Right kidney (tissue), 1 donor: ENCODE results near the gene TNFRSF25.

ENCODE experiments used
- DNase-seq: peaks from one replicate; pipeline ENCODE4 v3.0.0-alpha.2; 2016

TNFRSF25 gene

DNA sequence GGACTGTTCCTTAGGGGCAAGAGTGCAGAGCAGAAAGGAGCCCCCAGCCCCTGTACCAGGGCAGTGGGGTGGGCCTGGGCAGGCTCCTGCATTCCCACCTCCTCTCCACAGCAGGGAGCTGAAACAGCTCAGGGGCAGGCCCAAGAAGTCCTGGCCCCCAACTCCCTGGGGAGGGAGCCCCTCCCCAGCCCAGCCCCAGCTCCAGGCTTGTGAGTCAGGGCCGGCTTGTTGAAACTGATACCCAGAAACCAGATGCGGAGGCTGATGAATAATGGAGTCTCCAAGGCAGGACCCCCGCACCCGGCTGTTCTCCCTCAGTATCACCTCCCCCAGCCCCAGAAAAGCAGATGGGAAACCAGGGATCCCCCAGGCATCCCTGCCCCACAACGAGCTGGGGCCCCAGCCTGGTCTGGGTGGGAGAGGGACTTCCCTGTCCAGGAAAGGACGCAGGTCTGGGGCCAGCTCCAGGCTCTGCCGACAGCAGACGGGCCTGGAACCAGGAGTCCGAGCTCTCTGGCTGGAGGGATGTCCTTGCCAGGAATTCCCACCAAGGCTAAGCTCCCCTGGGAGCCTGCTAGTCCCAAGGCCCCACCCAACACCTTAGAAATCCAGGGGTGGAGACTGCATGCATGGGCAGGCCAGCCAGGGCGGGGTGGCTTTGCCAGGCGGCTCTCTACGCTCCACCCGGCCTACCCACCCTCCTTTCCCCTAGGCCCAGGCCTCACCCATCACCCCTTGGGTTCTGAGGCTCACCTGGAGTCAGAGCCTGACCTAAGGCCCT, 22.8 kb upstream of the TNFRSF25 start:
- DNase-seq: no peak

DNA sequence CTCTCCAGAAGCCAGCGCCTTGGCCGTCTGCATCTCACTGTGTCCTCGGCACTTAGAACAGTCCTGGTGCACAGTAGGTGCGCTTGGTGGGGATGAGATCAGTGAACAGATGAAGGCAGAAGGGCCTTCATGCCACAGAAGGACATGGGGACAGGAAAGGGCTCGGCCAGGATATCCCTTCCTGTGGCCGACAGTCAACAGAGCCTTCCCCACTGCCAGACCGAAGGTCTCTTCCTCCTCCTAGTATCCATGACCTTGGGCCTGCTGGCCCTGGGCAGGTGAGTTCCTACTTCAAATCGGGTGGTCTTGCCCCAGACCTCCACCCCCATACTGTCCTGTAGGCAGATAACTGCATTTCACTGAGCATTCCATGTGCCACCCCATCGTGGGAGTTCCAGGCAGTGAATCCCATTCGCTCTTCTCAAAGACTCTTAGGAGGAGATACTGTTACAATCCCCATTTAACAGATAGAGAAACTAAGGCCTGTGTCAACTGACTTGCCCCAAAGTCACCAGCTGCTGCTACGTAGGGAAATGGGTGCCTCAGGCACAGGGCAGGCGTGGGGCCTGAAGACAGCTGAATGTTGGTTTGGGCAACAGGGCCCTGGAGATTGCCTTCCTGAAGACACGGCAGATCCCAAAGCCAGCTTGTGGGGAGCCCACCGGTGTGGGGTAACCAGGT, 22.0 kb upstream of the TNFRSF25 start:
- no peak for DNase-seq

DNA sequence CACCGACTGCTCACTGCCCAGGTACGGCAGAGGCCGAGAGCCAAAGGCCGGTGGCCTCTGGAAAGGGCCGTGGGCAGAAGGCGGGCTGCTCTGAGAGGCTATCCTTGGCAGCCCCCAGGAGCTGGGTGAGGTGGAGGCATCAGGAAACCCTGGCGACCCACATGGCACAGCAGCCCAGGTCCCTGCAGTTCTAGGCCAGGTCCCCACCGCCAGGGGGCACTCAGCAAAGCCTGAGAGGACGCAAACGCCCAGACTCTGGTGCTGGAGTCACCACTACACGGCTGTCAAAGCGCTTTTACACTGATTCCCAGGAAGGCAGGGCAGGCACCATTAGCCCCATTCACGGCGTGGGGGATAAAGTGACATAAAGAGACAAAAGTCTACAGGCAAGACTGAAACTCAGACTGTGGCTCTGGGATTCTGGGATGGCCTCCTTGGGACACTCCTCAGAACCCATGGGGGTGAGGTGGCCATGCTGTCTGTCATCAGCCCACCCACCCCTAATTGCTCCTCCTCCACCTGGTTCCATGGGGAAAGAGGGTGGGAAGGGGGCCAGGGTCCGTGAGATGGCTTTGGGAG, 20.5 kb upstream of the TNFRSF25 start:
- peak; percentile 74 for DNase-seq

DNA sequence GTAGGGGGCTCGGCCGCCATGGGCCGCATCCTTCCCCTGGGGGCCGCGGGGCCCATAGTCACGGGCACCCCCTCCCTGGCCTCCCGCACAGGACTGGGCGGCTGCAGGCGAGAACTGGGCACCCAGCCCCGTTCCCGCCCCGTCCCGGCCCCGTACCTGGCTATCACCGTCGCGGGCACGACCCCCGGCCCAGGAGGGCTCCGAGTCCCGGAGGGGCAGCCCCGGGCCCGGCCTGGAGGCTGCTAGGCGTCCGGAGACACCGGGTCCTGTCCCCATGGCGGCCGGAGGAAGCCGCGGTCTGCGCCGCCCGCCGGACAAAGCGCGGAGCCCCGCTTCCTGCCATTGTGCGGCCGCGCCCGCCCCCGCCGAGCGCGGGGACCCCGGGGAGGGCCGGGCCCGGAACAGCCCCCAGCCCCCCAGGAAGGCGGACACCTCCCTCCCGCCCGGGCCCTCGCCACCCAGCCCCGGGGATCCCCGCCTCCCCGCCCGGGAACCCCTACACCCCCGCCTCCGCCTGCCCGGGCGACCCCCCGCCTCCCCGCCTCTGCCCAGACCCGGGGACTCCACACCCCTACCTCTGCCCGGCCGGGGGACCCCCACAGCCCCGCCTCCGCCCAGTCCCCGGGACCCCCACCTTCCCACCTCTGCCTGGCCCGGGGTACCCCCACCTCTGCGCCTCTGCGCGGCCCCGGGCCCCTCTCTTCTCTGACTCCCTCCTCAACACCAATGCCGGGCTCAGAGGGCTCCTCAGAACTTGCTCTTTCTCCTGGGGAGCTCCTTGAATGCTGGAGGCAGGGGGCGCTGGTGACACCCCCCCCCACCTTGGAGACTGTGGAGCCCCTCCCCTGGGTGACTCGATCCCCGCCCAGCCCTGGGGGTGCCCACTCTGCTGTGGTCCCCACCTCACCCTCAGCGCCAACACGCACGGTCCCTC, 19.5 kb upstream of the TNFRSF25 start:
- DNase-seq: no peak

DNA sequence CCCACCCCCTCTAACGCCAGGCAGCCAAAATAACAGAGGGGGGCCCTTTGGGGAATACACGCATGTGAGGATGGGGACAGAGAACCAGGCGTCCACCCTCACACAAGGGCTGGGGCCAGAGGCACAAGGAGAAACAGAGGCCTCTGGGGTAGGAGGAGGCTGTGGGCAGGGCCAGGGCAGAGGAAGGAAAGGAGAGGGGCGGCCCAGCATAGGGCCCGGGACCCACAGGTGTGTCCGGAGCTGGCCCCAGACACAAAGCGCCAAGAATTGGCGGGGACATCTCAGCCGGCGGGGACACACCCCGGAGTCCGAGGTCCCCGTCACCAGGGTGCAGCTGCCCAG, 18.8 kb upstream of the TNFRSF25 start:
- DNase-seq: peak; percentile 72

DNA sequence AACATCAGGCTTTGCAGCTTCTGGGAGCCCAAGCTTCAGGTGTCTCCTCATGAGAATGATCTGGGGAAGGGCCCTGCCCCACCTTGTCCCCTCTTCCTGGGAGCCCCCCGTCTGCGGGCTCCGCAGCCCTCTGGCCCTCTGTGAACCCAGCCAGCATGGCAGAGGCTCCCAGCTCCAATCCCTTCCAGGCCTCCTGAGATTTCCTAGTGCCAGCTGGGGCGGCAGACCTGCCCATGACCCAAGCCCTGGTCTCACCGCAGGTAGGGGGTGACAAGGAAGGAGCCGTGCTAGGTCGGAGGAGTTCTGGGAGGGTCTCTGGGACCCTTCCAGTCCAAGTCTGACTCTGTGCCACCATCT, 17.8 kb upstream of the TNFRSF25 start:
- no peak for DNase-seq

DNA sequence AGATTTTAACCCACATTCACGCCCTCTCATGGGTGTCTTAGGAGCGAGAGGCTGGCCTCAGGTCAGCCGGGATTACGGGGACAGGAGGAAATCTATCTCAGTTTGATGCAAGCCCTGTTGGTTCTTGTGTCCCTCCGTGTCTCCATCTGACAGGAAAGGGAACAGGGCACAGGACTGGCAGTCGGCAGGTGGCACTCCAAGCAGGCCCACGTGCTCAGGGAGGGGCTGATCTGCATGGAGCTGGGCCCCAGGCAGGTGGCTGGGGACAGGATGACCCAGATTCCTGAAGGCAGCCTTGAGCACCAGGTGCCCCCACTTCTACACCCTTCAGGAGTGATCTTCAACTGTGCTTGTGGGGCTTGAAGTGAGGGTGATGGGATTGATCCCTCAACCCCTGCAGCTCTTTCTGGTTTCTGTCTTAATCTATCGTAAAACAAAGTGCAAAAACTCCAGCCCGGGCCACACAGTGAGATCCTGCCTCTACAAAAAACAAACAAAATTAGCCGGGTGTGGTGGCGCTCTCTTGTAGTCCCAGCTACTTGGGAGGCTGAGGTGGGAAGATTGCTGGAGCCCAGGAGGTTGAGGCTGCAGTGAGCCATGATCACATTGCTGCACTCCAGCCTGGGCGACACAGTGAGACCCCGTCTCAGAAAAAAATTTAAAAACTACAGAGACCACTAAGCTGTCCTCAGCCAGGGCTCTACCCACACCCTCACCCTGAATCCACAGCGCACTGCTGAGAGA, 17.2 kb upstream of the TNFRSF25 start:
- no peak for DNase-seq

DNA sequence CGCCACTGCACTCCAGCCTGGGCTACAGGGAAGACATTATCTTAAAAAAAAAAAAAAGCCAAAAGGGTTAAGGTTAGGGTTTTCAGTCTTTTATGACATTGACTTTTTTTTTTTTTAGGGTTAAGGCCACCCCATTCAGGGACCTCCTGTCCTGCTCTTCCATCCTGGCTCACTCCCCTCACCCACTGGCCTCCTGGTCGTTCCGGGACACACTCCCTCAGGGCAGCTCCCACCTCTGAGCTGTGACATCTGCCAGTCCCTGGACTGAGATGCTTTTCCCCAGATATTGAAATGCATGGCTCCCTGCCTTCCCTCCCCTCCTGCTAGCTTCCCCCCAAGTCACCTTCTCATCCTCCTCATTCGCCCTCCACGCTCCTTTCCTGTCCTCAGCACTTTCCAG, 15.8 kb upstream of the TNFRSF25 start:
- DNase-seq: no peak

DNA sequence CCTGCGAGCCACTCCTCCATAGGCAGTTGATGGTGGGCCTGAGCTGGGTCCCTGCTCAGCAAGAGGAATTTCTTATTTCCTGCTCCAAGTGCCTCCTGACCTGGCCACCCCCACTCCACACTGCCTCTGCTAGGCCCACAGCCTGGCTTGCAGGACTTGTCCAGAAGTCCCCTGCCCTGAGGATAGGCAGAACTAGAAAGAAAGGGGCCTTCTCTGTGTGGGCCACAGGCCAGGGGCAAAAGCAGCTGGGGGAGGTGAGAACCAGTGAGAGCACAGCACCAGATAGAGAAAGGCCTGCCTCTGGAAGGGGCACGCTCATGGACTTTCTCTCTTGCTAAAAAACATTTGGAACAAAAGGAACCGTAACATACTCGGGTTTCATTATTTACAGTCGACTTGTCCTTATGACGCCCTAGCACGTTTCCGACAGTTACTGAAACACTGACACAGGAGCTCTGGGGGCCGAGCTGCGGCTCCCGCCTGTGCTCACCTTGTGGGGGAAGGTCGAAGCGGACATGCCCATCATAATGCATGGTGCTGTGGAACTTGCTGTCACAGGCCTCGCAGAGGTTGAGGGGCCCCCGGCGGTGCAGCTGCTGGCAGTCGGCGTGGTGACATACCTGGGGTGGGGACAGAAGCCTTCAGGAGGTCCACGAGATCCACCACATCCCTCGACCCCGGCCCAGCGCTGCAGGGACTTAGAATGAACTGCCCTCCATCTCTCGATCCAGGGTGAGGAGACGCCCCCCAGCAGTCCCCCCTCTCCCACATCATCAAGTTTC, 11.3 kb upstream of the TNFRSF25 start:
- DNase-seq: peak; percentile 63

DNA sequence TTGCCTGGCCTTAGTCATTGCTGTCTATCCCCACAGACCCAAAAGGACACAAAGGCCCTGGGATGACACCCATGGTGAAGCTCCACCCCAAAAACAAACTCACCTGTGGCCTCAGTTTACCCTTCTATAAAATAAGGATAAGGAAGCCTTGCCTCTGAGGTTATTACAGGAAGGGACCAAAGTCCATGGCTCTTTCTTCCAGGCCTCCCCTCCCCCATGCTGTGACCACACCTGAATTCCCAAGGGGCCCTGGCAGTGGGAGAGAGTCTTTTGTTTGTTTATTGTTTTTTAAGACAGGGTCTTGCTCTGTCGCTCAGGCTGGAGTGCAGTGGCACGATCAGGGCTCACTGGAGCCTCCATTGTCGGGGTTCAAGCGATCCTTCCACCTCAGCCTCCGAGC, 10.5 kb upstream of the TNFRSF25 start:
- no peak for DNase-seq

DNA sequence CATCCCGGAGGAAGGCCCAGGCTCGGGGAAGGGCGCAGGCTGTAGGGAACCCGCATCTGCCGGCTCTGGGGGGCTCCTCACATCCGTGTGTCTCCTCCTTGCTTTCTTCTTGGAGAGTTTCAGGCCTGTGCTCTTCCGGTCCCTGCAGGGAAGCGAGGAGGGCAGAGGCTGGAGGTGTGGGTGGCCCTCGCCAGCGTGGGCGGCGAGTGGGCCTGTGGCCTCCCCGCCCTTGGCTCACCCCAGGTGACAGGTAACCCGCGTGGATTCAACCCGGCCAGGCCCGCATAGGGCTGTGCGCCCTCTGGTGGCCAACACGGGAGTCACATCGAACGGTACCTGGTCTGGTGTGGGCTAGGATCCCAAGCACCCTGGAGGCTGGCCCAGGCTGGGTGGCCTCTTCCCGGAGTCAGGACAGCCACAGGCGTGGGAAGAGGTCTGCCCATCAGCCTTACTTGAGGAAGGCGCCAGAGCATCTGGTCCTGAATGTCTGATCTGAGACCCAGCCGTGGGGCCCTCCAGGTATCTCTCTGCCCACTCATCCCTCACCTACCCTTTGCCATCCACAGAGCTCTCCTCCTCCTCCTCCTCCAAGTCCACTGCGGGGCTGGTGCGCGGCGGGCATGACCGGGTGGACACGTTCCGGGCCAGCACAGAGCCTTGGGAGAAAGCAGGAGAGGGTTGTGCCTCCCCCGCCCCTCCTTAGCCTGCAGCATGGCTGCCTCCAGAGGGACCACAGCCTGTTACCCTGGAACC, 9.6 kb upstream of the TNFRSF25 start:
- DNase-seq: peak; percentile 75

DNA sequence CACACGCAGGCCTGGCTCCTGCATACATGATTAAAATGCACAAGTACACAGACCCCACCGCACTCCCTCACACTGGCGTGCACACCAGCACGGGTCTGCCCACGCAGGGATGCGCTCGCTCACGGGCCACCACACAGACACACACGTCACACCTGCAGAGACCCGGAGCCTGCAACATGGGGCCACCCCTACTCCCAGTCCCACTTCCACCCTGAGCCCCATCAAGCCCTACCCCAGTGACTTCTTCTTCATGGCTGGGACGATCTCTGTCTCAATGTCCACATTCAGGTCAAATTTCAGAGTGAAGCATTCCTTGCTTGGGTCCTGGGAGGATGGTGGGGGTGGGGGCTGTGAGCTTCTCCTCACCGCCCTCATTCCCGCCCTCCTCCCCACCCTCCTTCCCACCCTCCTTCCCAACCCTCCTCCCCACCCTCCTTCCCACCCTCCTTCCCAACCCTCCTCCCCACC, 8.9 kb upstream of the TNFRSF25 start:
- DNase-seq: no peak

DNA sequence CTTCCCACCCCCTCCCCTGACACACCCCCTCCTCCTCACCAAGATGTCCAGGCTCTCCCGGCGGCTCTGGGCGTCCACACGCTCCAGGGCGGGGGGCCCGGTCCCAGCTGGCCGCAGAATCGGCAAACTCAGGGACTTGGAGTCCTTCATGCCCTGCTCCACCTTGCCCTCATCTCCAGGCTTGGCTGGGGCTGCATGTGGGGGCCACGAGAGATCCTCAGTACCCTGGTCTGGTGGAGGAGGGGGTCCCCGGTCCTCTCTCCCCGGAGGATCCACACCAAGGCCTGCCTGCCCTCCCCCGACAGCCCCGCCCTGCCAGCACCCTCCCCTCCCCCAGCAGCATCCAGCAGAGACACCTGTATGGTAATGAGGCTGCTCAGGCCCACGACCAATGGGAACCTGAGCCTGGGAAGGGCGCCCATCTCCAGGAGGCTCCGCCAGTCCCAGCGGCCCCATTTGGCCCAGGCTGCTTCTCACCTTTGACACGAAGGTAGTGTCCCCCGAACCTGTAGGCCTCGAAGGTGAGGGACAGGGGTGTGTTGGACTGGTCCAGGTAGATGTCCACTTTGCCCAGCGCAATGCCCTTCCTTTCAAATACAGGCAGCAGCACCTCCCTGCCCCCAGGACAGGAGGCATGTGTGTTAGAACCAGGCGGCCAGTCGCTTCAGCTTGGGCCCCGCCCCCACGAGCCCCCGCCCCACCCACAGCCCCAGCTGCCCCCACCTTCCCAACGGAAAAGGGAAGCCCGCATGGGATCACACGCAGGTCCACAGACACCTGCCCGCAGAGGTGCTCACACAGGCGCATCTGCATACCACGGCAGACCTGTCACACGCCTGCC, 8.2 kb upstream of the TNFRSF25 start:
- DNase-seq: no peak

DNA sequence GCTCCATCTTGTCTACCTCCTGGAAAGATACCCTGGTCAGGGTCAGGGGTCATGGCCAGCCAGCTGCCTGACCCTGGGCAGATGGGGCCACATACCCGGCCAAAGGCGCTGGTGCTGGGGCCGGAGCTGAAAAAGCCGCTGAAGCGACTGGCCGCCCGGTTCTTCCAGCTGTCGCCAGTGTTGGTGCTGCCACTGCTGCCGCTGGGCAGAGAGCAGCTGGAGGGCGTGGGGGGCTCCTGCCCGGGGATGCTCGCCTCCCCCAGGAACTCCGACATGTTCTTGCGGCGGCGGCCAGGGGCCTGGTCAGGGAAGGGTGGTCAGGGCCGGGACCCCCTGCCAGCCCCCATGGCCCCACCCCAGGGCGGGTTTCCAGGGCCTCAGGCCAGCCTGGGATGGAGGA, 7.2 kb upstream of the TNFRSF25 start:
- no peak for DNase-seq

DNA sequence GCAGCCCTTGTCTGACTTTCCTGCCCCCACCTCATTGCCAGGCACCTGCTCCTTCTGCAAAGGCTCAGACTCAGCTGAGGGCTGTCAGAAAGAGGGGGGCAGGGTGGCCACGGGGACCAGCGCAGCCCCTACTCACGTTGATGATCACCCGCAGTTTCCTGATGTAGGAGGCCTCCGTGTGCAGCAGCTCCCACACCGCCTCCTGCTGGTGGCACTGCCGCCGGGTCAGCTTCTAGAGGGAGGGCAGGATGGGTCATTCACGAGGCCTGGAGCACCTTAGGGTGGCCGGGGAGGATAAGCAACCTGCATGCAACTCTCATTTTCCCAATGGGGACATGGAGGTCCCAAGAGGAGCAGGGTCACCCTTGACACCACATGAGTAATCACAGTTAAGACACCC, 6.4 kb upstream of the TNFRSF25 start:
- no peak for DNase-seq

DNA sequence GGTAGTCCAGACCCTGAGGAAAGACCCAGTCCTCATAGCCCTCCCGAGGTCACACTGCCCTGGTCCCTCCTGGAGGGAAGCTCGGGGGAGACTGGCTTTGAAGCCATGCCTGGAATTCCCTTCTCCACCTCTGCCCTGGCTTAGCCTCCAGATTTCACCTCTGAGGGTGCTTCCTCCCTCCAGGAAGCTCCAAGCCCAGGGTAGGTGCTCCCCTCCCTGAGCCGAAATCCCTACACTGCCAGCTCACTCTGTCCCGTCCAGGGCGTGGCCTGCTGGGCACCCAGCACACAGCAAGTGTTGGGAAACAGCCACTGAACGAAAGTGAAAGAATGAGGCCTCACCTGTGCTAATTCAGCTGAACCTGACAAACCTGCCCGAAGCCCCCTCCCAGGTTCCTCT, 6.0 kb upstream of the TNFRSF25 start:
- DNase-seq: no peak

DNA sequence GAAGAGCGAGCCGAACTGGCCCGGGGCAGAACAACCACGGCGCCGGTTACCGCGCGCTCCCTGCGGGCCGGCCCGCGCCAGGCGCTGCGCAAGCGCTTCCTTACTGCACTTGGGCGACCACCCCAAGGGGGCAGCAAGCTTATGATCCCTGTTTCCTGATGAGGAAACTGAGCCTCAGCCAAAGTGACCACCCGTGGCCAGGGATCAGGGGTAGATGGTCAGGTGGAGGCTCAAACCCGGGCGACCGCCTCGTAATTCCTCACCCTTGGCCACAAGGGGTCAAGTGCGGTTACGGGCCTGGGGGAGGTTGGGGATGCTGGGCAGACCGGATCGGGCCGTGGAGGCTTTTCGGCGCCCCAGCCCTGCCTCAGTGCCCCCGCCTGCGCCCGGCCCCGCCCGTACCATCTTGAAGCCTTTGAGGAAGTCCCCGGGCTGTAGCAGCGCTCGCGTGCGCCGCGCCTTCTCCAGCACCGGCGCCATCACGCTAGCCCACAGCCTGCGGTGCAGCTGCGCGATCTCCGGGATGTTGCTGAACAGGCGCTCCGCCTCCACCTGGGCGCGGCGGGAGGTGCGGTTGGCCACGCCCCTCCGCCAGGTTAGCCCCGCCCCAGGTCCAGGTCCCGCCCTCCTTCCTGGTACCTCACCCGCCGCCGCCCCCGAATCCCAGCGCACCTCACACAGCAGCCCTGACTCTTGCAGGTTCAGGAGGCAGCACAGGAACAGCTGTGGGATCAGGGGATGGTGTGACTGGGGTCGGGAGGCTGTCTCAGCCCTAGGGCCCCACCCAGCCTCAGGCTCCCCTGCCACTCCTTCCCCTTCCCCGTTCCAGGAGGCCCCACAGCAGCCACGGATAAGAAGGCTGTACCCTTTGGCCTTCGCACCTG, 5.4 kb upstream of the TNFRSF25 start:
- no peak for DNase-seq
